ENCODE measurements around the gene KIF1B.

The KIF1B gene

GRCh38 chr1:10316752-10317151, 106.4 kb downstream of the KIF1B start:
- H3K4me1 ChIP-seq (ENCODE audit: control insufficient read depth, insufficient read depth, low read length) = peaks cover 14% of the 10 kb centered on the region
- no peaks in the 10 kb centered on the region for H3K9me3 ChIP-seq (ENCODE audit: control insufficient read depth, insufficient read depth, low read length)
- no peaks in the 10 kb centered on the region for H3K27me3 ChIP-seq (ENCODE audit: control insufficient read depth, insufficient read depth, low read length)
- H3K27ac ChIP-seq (ENCODE audit: low read depth, low read length) = no peak overlapping the region
- H3K4me3 ChIP-seq (ENCODE audit: low read depth, low read length) = no peak overlapping the region
- peaks cover 3% of the 10 kb centered on the region for H3K36me3 ChIP-seq (ENCODE audit: control insufficient read depth, insufficient read depth, low read length)
- H3K9ac ChIP-seq (ENCODE audit: low read depth, low read length) = no peak overlapping the region

- Histone ChIP-seq H3K27ac (ENCODE audit: low read depth, low read length) (no peak overlapping the region), H3K27me3 (ENCODE audit: control insufficient read depth, insufficient read depth, low read length) (no peaks in the 10 kb centered on the region), H3K9me3 (ENCODE audit: control insufficient read depth, insufficient read depth, low read length) (no peaks in the 10 kb centered on the region), H3K4me1 (ENCODE audit: control insufficient read depth, insufficient read depth, low read length) (peaks cover 14% of the 10 kb centered on the region), H3K36me3 (ENCODE audit: control insufficient read depth, insufficient read depth, low read length) (peaks cover 27% of the 10 kb centered on the region), H3K9ac (ENCODE audit: low read depth, low read length) (no peak overlapping the region), H3K4me3 (ENCODE audit: low read depth, low read length) (no peak overlapping the region)
Measured at GRCh38 chr1:10319750-10320149, 109.4 kb downstream of the KIF1B start.

- Histone ChIP-seq H3K4me1 (ENCODE audit: control insufficient read depth, insufficient read depth, low read length) (peaks cover 15% of the 10 kb centered on the region), H3K9ac (ENCODE audit: low read depth, low read length) (no peak overlapping the region), H3K9me3 (ENCODE audit: control insufficient read depth, insufficient read depth, low read length) (no peaks in the 10 kb centered on the region), H3K27ac (ENCODE audit: low read depth, low read length) (no peak overlapping the region), H3K27me3 (ENCODE audit: control insufficient read depth, insufficient read depth, low read length) (no peaks in the 10 kb centered on the region), H3K36me3 (ENCODE audit: control insufficient read depth, insufficient read depth, low read length) (peaks cover 33% of the 10 kb centered on the region), H3K4me3 (ENCODE audit: low read depth, low read length) (no peak overlapping the region)
Measured at GRCh38 chr1:10320336-10320735, 110.0 kb downstream of the KIF1B start.

- H3K9me3 ChIP-seq (ENCODE audit: control insufficient read depth, insufficient read depth, low read length) = no peaks in the 10 kb centered on the region
- peaks cover 19% of the 10 kb centered on the region for H3K4me1 ChIP-seq (ENCODE audit: control insufficient read depth, insufficient read depth, low read length)
- H3K27ac ChIP-seq (ENCODE audit: low read depth, low read length) = no peak overlapping the region
- peaks cover 53% of the 10 kb centered on the region for H3K36me3 ChIP-seq (ENCODE audit: control insufficient read depth, insufficient read depth, low read length)
- no peak overlapping the region for H3K9ac ChIP-seq (ENCODE audit: low read depth, low read length)
- H3K4me3 ChIP-seq (ENCODE audit: low read depth, low read length) = no peak overlapping the region
- H3K27me3 ChIP-seq (ENCODE audit: control insufficient read depth, insufficient read depth, low read length) = no peaks in the 10 kb centered on the region
Measured at GRCh38 chr1:10322821-10323220, 112.5 kb downstream of the KIF1B start.

- Histone ChIP-seq H3K27me3 (ENCODE audit: control insufficient read depth, insufficient read depth, low read length) (no peaks in the 10 kb centered on the region), H3K4me1 (ENCODE audit: control insufficient read depth, insufficient read depth, low read length) (peaks cover 13% of the 10 kb centered on the region), H3K9ac (ENCODE audit: low read depth, low read length) (no peak overlapping the region), H3K9me3 (ENCODE audit: control insufficient read depth, insufficient read depth, low read length) (no peaks in the 10 kb centered on the region), H3K4me3 (ENCODE audit: low read depth, low read length) (no peak overlapping the region), H3K36me3 (ENCODE audit: control insufficient read depth, insufficient read depth, low read length) (peaks cover 61% of the 10 kb centered on the region), H3K27ac (ENCODE audit: low read depth, low read length) (no peak overlapping the region)
Measured at GRCh38 chr1:10324627-10325026, 114.3 kb downstream of the KIF1B start.

GRCh38 chr1:10325521-10325920, 115.2 kb downstream of the KIF1B start:
- H3K36me3 ChIP-seq (ENCODE audit: control insufficient read depth, insufficient read depth, low read length) = peaks cover 67% of the 10 kb centered on the region
- no peak overlapping the region for H3K27ac ChIP-seq (ENCODE audit: low read depth, low read length)
- H3K4me3 ChIP-seq (ENCODE audit: low read depth, low read length) = no peak overlapping the region
- no peak overlapping the region for H3K9ac ChIP-seq (ENCODE audit: low read depth, low read length)
- no peaks in the 10 kb centered on the region for H3K9me3 ChIP-seq (ENCODE audit: control insufficient read depth, insufficient read depth, low read length)
- H3K27me3 ChIP-seq (ENCODE audit: control insufficient read depth, insufficient read depth, low read length) = no peaks in the 10 kb centered on the region
- peaks cover 7% of the 10 kb centered on the region; the same call in 1 of the 2 replicates for H3K4me1 ChIP-seq (ENCODE audit: control insufficient read depth, insufficient read depth, low read length)

GRCh38 chr1:10326251-10326650, 115.9 kb downstream of the KIF1B start:
- Histone ChIP-seq H3K4me3 (ENCODE audit: low read depth, low read length) (no peak overlapping the region), H3K9ac (ENCODE audit: low read depth, low read length) (no peak overlapping the region), H3K9me3 (ENCODE audit: control insufficient read depth, insufficient read depth, low read length) (no peaks in the 10 kb centered on the region), H3K27ac (ENCODE audit: low read depth, low read length) (no peak overlapping the region), H3K4me1 (ENCODE audit: control insufficient read depth, insufficient read depth, low read length) (peaks cover 7% of the 10 kb centered on the region; the same call in 1 of the 2 replicates), H3K27me3 (ENCODE audit: control insufficient read depth, insufficient read depth, low read length) (no peaks in the 10 kb centered on the region), H3K36me3 (ENCODE audit: control insufficient read depth, insufficient read depth, low read length) (peaks cover 70% of the 10 kb centered on the region)

- Histone ChIP-seq H3K9me3 (ENCODE audit: control insufficient read depth, insufficient read depth, low read length) (no peaks in the 10 kb centered on the region), H3K9ac (ENCODE audit: low read depth, low read length) (no peak overlapping the region), H3K4me3 (ENCODE audit: low read depth, low read length) (no peak overlapping the region), H3K27ac (ENCODE audit: low read depth, low read length) (no peak overlapping the region), H3K4me1 (ENCODE audit: control insufficient read depth, insufficient read depth, low read length) (peaks cover 7% of the 10 kb centered on the region; the same call in 1 of the 2 replicates), H3K36me3 (ENCODE audit: control insufficient read depth, insufficient read depth, low read length) (peaks cover 57% of the 10 kb centered on the region), H3K27me3 (ENCODE audit: control insufficient read depth, insufficient read depth, low read length) (no peaks in the 10 kb centered on the region)
Measured at GRCh38 chr1:10328180-10328963, 118.0 kb downstream of the KIF1B start.

- Histone ChIP-seq H3K9me3 (ENCODE audit: control insufficient read depth, insufficient read depth, low read length) (no peaks in the 10 kb centered on the region), H3K4me3 (ENCODE audit: low read depth, low read length) (no peak overlapping the region), H3K27ac (ENCODE audit: low read depth, low read length) (peak overlapping the region; percentile 50), H3K36me3 (ENCODE audit: control insufficient read depth, insufficient read depth, low read length) (peaks cover 78% of the 10 kb centered on the region), H3K9ac (ENCODE audit: low read depth, low read length) (no peak overlapping the region), H3K27me3 (ENCODE audit: control insufficient read depth, insufficient read depth, low read length) (no peaks in the 10 kb centered on the region), H3K4me1 (ENCODE audit: control insufficient read depth, insufficient read depth, low read length) (peaks cover 9% of the 10 kb centered on the region)
Measured at GRCh38 chr1:10337436-10337835, 127.1 kb downstream of the KIF1B start.

- Histone ChIP-seq H3K36me3 (ENCODE audit: control insufficient read depth, insufficient read depth, low read length) (peaks cover 83% of the 10 kb centered on the region), H3K4me1 (ENCODE audit: control insufficient read depth, insufficient read depth, low read length) (peaks cover 9% of the 10 kb centered on the region), H3K9ac (ENCODE audit: low read depth, low read length) (no peak overlapping the region), H3K4me3 (ENCODE audit: low read depth, low read length) (no peak overlapping the region), H3K9me3 (ENCODE audit: control insufficient read depth, insufficient read depth, low read length) (no peaks in the 10 kb centered on the region), H3K27ac (ENCODE audit: low read depth, low read length) (peak overlapping the region; percentile 50), H3K27me3 (ENCODE audit: control insufficient read depth, insufficient read depth, low read length) (no peaks in the 10 kb centered on the region)
Measured at GRCh38 chr1:10338047-10338446, 127.7 kb downstream of the KIF1B start.

- Histone ChIP-seq H3K27me3 (ENCODE audit: control insufficient read depth, insufficient read depth, low read length) (no peaks in the 10 kb centered on the region), H3K27ac (ENCODE audit: low read depth, low read length) (peak overlapping the region; percentile 60), H3K36me3 (ENCODE audit: control insufficient read depth, insufficient read depth, low read length) (peaks cover 86% of the 10 kb centered on the region)
Measured at GRCh38 chr1:10338611-10339010, 128.2 kb downstream of the KIF1B start.

More at GRCh38 chr1:10338611-10339010, 128.2 kb downstream of the KIF1B start:
- Histone ChIP-seq H3K4me1 (ENCODE audit: control insufficient read depth, insufficient read depth, low read length) (peaks cover 9% of the 10 kb centered on the region), H3K4me3 (ENCODE audit: low read depth, low read length) (no peak overlapping the region), H3K9ac (ENCODE audit: low read depth, low read length) (no peak overlapping the region), H3K9me3 (ENCODE audit: control insufficient read depth, insufficient read depth, low read length) (no peaks in the 10 kb centered on the region)
